Skeletal muscle tissue (tissue), 4 donors: ENCODE measurements around the gene DMXL2. TPM values are rescaled to one million over a fixed set of nuclear protein-coding genes. Genes with fewer than 3 reads are reported as not detected.
"Not testable (repeated sequence)": the region's sequence is repeated elsewhere in the genome, so short reads cannot be mapped to it uniquely, and the experiment has no call there.

ENCODE experiments used
- H3K27ac ChIP-seq: one replicate; pipeline ENCODE4 v1.7.0; 2013; ENCODE audit warnings: mild to moderate bottlenecking, low read depth, low read length, inconsistent platforms
- H3K27me3 ChIP-seq, 3 donors: one replicate each; pipeline ENCODE4 v1.7.0; 2013; ENCODE audit warnings: low read length in 3 of 3; ENCODE audit not compliant: control insufficient read depth in 3 of 3, insufficient read depth in 3 of 3
- H3K36me3 ChIP-seq, 3 donors: one replicate each; pipeline ENCODE4 v1.7.0; 2013; ENCODE audit warnings: low read length in 3 of 3; ENCODE audit not compliant: control insufficient read depth in 3 of 3, insufficient read depth in 3 of 3
- H3K4me1 ChIP-seq, 3 donors: one replicate each; pipeline ENCODE4 v1.7.0; 2013; ENCODE audit warnings: low read length in 3 of 3, mild to moderate bottlenecking in 3 of 3; ENCODE audit not compliant: control insufficient read depth in 3 of 3, insufficient read depth in 3 of 3
- H3K4me3 ChIP-seq, 3 donors: one replicate each; pipeline ENCODE4 v1.7.0; 2013; ENCODE audit warnings: low read length in 3 of 3
- H3K9ac ChIP-seq, 3 donors: one replicate each; pipeline ENCODE4 v1.7.0; 2013; ENCODE audit warnings: low read length in 3 of 3, mild to moderate bottlenecking in 3 of 3, moderate library complexity in 2 of 3, low read depth in 1 of 3
- H3K9me3 ChIP-seq, 3 donors: one replicate each; pipeline ENCODE4 v1.7.0; 2013; ENCODE audit warnings: low read length in 3 of 3; ENCODE audit not compliant: control insufficient read depth in 3 of 3
- total RNA-seq: library from RNA; depleted of rRNA; stranded (reverse); fragments of >200 nt; gene quantifications from one replicate; pipeline ENCODE4 v1.2.3, GENCODE V29; 2014
- donor health status: Osteomylitis.

Gene DMXL2
- total RNA-seq, 1 donor from 2014 or later = 20.9 TPM

- H3K4me1 ChIP-seq = no peaks in the 10 kb centered on the region
- no peaks in the 10 kb centered on the region for H3K9me3 ChIP-seq
- no peaks in the 10 kb centered on the region for H3K27me3 ChIP-seq
- H3K36me3 ChIP-seq = no peaks in the 10 kb centered on the region
- H3K4me3 ChIP-seq = no peak overlapping the region
- H3K9ac ChIP-seq = no peak overlapping the region
- H3K27ac ChIP-seq = no peak overlapping the region
Observed at GRCh38 chr15:51649659-51650521, 27.3 kb upstream of the DMXL2 start.

- not testable (repeated sequence) for H3K9me3 ChIP-seq, H3K27me3 ChIP-seq, H3K9ac ChIP-seq, H3K4me3 ChIP-seq, H3K36me3 ChIP-seq, H3K27ac ChIP-seq, H3K4me1 ChIP-seq
Observed at GRCh38 chr15:51648643-51649042, 26.1 kb upstream of the DMXL2 start.

- H3K27ac ChIP-seq, H3K9ac ChIP-seq, H3K4me1 ChIP-seq, H3K9me3 ChIP-seq, H3K4me3 ChIP-seq, H3K27me3 ChIP-seq, H3K36me3 ChIP-seq: not testable (repeated sequence)
Observed at GRCh38 chr15:51648101-51648500, 25.5 kb upstream of the DMXL2 start.

- no peaks in the 10 kb centered on the region for H3K9me3 ChIP-seq
Observed at GRCh38 chr15:51647128-51647562, 24.6 kb upstream of the DMXL2 start.

GRCh38 chr15:51642696-51643095 is 20.1 kb upstream of the DMXL2 start:
- no peak overlapping the region for H3K4me3 ChIP-seq
- H3K9me3 ChIP-seq = no peaks in the 10 kb centered on the region
- H3K27me3 ChIP-seq = no peaks in the 10 kb centered on the region
- no peak overlapping the region for H3K27ac ChIP-seq
- H3K36me3 ChIP-seq = no peaks in the 10 kb centered on the region
- no peaks in the 10 kb centered on the region for H3K4me1 ChIP-seq
- H3K9ac ChIP-seq = no peak overlapping the region

More at GRCh38 chr15:51647128-51647562, 24.6 kb upstream of the DMXL2 start:
- no peaks in the 10 kb centered on the region for H3K4me1 ChIP-seq
- no peak overlapping the region for H3K9ac ChIP-seq
- no peak overlapping the region for H3K27ac ChIP-seq
- H3K36me3 ChIP-seq = no peaks in the 10 kb centered on the region
- H3K4me3 ChIP-seq = no peak overlapping the region
- H3K27me3 ChIP-seq = no peaks in the 10 kb centered on the region

GRCh38 chr15:51641490-51642130 is 19.0 kb upstream of the DMXL2 start:
- Histone ChIP-seq H3K4me1 (no peaks in the 10 kb centered on the region), H3K27me3 (no peaks in the 10 kb centered on the region), H3K27ac (no peak overlapping the region), H3K36me3 (no peaks in the 10 kb centered on the region), H3K9me3 (no peaks in the 10 kb centered on the region), H3K4me3 (no peak overlapping the region), H3K9ac (no peak overlapping the region)

- no peak overlapping the region for H3K9ac ChIP-seq
- no peak overlapping the region for H3K27ac ChIP-seq
- H3K27me3 ChIP-seq = no peaks in the 10 kb centered on the region
- H3K4me3 ChIP-seq = no peak overlapping the region
- H3K9me3 ChIP-seq = no peaks in the 10 kb centered on the region
- H3K36me3 ChIP-seq = no peaks in the 10 kb centered on the region
- H3K4me1 ChIP-seq = no peaks in the 10 kb centered on the region
Observed at GRCh38 chr15:51634591-51635198, 12.1 kb upstream of the DMXL2 start.

GRCh38 chr15:51629612-51630011 is 7.0 kb upstream of the DMXL2 start:
- Histone ChIP-seq H3K27me3 (no peaks in the 10 kb centered on the region), H3K4me3 (no peak overlapping the region), H3K36me3 (no peaks in the 10 kb centered on the region), H3K27ac (peak overlapping the region; percentile 48), H3K4me1 (no peaks in the 10 kb centered on the region), H3K9me3 (no peaks in the 10 kb centered on the region), H3K9ac (no peak overlapping the region)

GRCh38 chr15:51625236-51625635 is 2.7 kb upstream of the DMXL2 start:
- H3K4me1 ChIP-seq = peaks cover 3 to 15% (median 7%) of the 10 kb centered on the region in 3 donors
- H3K27me3 ChIP-seq = no peaks in the 10 kb centered on the region
- no peak overlapping the region for H3K4me3 ChIP-seq
- H3K36me3 ChIP-seq = no peaks in the 10 kb centered on the region
- H3K9me3 ChIP-seq = no peaks in the 10 kb centered on the region
- H3K27ac ChIP-seq = no peak overlapping the region
- no peak overlapping the region for H3K9ac ChIP-seq

GRCh38 chr15:51624022-51624421 is 1.5 kb upstream of the DMXL2 start:
- H3K27ac ChIP-seq = no peak overlapping the region
- no peaks in the 10 kb centered on the region for H3K27me3 ChIP-seq
- peaks cover 3 to 15% (median 7%) of the 10 kb centered on the region in 3 donors for H3K4me1 ChIP-seq
- no peaks in the 10 kb centered on the region for H3K36me3 ChIP-seq
- H3K4me3 ChIP-seq = no peak overlapping the region
- no peaks in the 10 kb centered on the region for H3K9me3 ChIP-seq
- H3K9ac ChIP-seq = no peak overlapping the region
